Gastroesophageal sphincter (tissue), 4 donors: Measurements from ENCODE around the gene ZSWIM1. TPM values are rescaled to one million over a fixed set of nuclear protein-coding genes. Genes with fewer than 3 reads are reported as not detected.

Source experiments
- ATAC-seq: fragments of 150-250 bp; one replicate; pipeline ENCODE4 v1.9.1; 2016; ENCODE audit warnings: mild to moderate bottlenecking, moderate library complexity
- H3K27ac ChIP-seq, 4 donors: fragments of 200-600 bp; sonication (generic) in 3 of 4; 1 replicate in 3 of 4; 2 replicates in 1 of 4; pipeline ENCODE4 v1.5.1; 2016 to 2019
- H3K27me3 ChIP-seq: fragments of 200-600 bp; sonication (generic); one replicate; pipeline ENCODE4 v1.5.1; 2019
- H3K36me3 ChIP-seq, 2 donors: fragments of 200-600 bp; sonication (generic); one replicate each; pipeline ENCODE4 v1.5.1; 2019; ENCODE audit warnings: control low read depth in 1 of 2
- H3K4me1 ChIP-seq, 3 donors: fragments of 200-600 bp; sonication (generic); 1 replicate in 2 of 3; 2 replicates in 1 of 3; pipeline ENCODE4 v1.5.1; 2016 to 2019; ENCODE audit warnings: control low read depth in 2 of 3
- H3K4me3 ChIP-seq, 2 donors: fragments of 200-600 bp; sonication (generic); one replicate each; pipeline ENCODE4 v1.5.1; 2019; ENCODE audit warnings: mild to moderate bottlenecking in 1 of 2, moderate library complexity in 1 of 2
- H3K9me3 ChIP-seq, 3 donors: fragments of 200-600 bp; sonication (generic); one replicate each; pipeline ENCODE4 v1.5.1; 2017 to 2019; ENCODE audit warnings: control low read depth in 2 of 3
- EP300 ChIP-seq: sonication (generic); formaldehyde crosslinking; IDR thresholded peaks from one replicate; pipeline ENCODE4 v1.6.1; 2017; ENCODE audit warnings: antibody characterized with exemption, mild to moderate bottlenecking
- POLR2A ChIP-seq, 2 donors: fragments of 450-650 bp; IDR thresholded peaks; one replicate each; pipeline ENCODE4 v1.6.1; 2017; ENCODE audit warnings: antibody characterized with exemption in 2 of 2, mild to moderate bottlenecking in 2 of 2, moderate library complexity in 1 of 2
- POLR2AphosphoS5 ChIP-seq: sonication (generic); formaldehyde crosslinking; IDR thresholded peaks from one replicate; pipeline ENCODE4 v1.6.1; 2017; ENCODE audit warnings: antibody characterized with exemption
- WGBS, 2 donors: methylation state at CpG; one replicate each; pipeline ENCODE4 v1.1.5; 2018; ENCODE audit warnings: low coverage in 1 of 2; 5-methylcytosine and 5-hydroxymethylcytosine counted together
- total RNA-seq, 4 donors: library from RNA; depleted of rRNA; stranded (reverse); fragments of >200 nt; gene quantifications; one replicate each; pipeline ENCODE4 v1.1.0, GENCODE V29; 2016
- TF ChIP-seq, protein P1 (sequence below), 4 experiments: fragments of 200-600 bp in 2 of 4; fragments of 450-650 bp in 2 of 4; sonication (generic) in 1 of 4; IDR thresholded peaks; one replicate each; pipeline ENCODE4 v1.5.1; 2017 to 2019; ENCODE audit warnings: antibody characterized with exemption in 4 of 4, mild to moderate bottlenecking in 2 of 4, moderate library complexity in 2 of 4

ZSWIM1 gene
- total RNA-seq, 4 donors from 2014 or later, result 6.6 to 11.9 (median 9.1) TPM

DNA sequence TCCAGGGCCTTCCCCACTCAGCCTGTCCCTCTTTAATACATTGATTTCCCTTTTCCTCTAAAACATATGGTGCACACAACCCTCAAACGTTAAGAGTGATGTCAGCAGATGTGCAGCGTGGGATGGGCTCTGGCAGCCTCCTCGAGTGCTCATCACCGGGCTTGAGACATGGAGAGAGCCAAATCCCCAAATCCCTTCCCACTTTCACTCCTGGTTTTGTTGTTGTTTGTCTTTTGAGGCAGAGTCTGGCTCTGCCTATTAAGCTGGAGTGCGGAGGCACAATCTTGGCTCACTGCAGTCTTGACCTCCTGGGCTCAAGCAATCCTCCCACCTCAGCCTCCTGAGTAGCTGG lies 36.7 kb downstream of the ZSWIM1 start:
- Histone ChIP-seq H3K36me3 (no peaks in the 10 kb centered on the region), H3K27me3 (peaks cover 15% of the 10 kb centered on the region), H3K4me1 (peaks cover 0 to 37% (median 23%) of the 10 kb centered on the region in 3 donors), H3K9me3 (no peaks in the 10 kb centered on the region), H3K27ac (peak overlapping the region in 3 of 4 donors; percentile 66 to 77 (median 70)), H3K4me3 (no peak overlapping the region)
- TF ChIP-seq EP300 (no peak), POLR2A (IDR thresholded peaks at IDR 0.05) (no peak), POLR2AphosphoS5 (no peak)
- TF ChIP-seq, protein P1, sequence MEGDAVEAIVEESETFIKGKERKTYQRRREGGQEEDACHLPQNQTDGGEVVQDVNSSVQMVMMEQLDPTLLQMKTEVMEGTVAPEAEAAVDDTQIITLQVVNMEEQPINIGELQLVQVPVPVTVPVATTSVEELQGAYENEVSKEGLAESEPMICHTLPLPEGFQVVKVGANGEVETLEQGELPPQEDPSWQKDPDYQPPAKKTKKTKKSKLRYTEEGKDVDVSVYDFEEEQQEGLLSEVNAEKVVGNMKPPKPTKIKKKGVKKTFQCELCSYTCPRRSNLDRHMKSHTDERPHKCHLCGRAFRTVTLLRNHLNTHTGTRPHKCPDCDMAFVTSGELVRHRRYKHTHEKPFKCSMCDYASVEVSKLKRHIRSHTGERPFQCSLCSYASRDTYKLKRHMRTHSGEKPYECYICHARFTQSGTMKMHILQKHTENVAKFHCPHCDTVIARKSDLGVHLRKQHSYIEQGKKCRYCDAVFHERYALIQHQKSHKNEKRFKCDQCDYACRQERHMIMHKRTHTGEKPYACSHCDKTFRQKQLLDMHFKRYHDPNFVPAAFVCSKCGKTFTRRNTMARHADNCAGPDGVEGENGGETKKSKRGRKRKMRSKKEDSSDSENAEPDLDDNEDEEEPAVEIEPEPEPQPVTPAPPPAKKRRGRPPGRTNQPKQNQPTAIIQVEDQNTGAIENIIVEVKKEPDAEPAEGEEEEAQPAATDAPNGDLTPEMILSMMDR (IDR thresholded peaks at IDR 0.05), result no peak
- peak; percentile 40 for ATAC-seq
- 46 to 49% methylated on average over 2 to 4 of the region's 5 CpGs for WGBS, 2 donors

DNA sequence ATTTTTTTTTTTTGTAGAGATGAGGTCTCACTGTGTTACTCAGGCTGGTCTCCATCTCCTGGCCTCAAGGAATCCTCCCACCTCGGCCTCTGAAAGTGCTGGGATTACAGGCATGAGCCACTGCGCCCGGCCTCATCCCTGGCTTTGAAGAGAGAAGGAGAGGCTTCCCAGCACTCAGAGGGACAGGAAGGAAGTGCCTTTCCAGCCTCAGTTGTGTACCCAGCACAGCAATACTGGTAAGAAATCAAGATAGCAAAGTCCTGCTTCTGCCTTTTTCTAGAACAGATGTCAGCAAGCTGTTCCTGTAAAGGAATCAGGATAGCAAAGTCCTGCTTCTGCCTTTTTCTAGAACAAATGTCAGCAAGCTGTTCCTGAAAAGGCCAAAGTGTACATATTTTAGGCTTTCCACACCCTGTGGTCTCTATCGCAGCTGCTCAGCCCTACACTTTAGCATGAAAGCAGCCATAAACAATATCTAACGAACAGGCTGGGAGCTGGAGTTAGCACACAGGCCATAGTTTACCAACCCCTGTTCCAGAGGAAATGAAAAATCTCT lies 37.2 kb downstream of the ZSWIM1 start:
- no peaks in the 10 kb centered on the region for H3K9me3 ChIP-seq
- peaks cover 0 to 34% (median 23%) of the 10 kb centered on the region in 3 donors for H3K4me1 ChIP-seq
- H3K27me3 ChIP-seq, result peaks cover 10% of the 10 kb centered on the region
- no peak overlapping the region for H3K4me3 ChIP-seq
- 36 to 40% methylated on average over 2 of the region's 5 CpGs for WGBS, 2 donors
- H3K27ac ChIP-seq, result peak overlapping the region in 3 of 4 donors; percentile 66 to 77 (median 70)
- no peaks in the 10 kb centered on the region for H3K36me3 ChIP-seq
- peak; percentile 58 for ATAC-seq
- TF ChIP-seq POLR2A (IDR thresholded peaks at IDR 0.05), result no peak
- TF ChIP-seq EP300, result no peak
- TF ChIP-seq, protein P1 (IDR thresholded peaks at IDR 0.05), result no peak
- no peak for TF ChIP-seq POLR2AphosphoS5

DNA sequence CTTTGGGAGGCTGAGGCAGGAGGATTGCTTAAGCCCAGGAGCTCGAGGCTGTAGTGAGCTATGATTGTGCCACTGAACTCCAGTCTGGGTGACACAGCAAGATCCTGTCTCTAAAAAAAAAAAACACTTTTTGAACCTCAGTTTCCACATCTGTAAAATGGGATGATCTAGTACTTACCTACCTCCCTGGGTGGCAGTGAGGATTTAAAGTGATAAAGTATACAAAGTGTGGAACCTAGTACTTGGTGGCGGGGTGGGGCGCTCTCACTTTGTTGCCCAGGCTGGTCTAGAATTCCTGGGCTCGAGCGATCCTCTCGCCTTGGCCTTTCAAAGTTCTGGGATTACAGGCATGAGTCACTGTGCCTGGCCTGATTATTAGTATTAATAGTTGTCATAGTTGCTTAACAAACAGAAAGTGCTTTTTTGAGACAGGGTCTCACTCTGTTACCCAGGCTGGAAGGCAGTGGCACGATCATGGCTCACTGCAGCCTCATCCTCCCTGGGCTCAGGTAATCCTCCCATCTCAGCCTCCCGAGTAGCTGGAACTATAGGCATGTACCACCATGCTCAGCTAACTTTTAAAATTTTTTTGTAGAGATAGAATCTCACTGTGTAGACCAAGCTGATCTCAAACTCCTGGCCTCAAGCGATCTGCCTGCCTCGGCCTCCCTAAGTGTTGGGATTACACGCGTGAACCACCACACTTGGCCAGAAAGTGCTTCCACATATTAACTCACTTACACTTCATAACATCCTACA lies 37.9 kb downstream of the ZSWIM1 start:
- H3K9me3 ChIP-seq, result no peaks in the 10 kb centered on the region
- TF ChIP-seq, protein P1 (IDR thresholded peaks at IDR 0.05), result no peak
- TF ChIP-seq POLR2AphosphoS5, result peak; percentile 14
- TF ChIP-seq EP300, result no peak
- TF ChIP-seq POLR2A (IDR thresholded peaks at IDR 0.05), result no peak
- peaks cover 0 to 40% (median 24%) of the 10 kb centered on the region in 3 donors for H3K4me1 ChIP-seq
- 91 to 100% methylated on average over 2 to 11 of the region's 12 CpGs for WGBS, 2 donors
- peaks cover 3% of the 10 kb centered on the region for H3K27me3 ChIP-seq
- peak; percentile 26 for ATAC-seq
- peak overlapping the region in 3 of 4 donors; percentile 66 to 77 (median 70) for H3K27ac ChIP-seq
- H3K4me3 ChIP-seq, result no peak overlapping the region
- H3K36me3 ChIP-seq, result no peaks in the 10 kb centered on the region

DNA sequence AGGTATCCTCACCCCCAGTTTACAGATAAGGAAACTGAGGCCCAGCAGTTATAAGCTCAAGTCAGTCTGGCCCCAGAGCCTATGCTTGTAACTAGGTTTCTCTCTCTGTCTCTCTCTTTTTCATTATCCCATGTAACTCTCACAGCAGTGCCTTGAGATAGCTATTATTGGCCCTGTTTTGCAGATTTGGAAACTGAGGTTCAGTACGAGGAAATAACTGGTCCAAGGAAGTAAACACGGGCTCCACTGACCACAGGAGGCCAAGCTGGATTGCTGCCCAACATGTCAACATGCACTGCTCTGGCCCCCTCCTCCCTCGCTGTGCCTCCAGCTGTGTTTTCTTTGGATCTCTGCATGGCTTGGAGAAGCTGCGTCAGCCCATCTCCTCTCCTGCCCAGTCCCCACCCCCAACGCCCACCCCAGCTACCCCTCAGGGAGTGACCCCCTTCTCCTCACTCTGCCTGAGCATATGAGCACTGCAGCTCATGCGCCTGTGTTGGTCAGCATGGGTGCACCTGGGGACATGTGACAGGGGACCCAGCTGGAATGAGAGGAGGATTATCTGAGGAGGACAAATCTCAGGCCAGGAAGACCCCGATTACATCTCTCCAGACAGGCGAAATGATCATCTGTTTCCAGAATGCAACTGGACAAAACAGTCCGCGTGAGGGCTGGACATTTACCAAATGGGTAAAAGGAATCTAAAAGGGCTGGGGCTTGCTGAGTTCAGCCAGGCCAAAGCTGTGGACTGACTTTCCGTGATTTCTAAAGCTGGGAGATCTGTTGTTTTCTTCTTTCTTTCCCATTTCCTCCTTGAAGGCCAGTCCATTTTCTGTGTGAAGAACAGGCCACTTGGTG lies 38.7 kb downstream of the ZSWIM1 start:
- H3K4me3 ChIP-seq, result no peak overlapping the region
- no peak for TF ChIP-seq POLR2AphosphoS5
- no peak for TF ChIP-seq POLR2A (IDR thresholded peaks at IDR 0.05)
- no peak for TF ChIP-seq EP300
- TF ChIP-seq, protein P1 (IDR thresholded peaks at IDR 0.05), result no peak
- no peaks in the 10 kb centered on the region for H3K36me3 ChIP-seq
- no peaks in the 10 kb centered on the region for H3K9me3 ChIP-seq
- H3K4me1 ChIP-seq, result peaks cover 0 to 48% (median 31%) of the 10 kb centered on the region in 3 donors
- WGBS, 2 donors, result 27 to 31% methylated on average over 6 to 7 of the region's 11 CpGs
- peak overlapping the region; percentile 15 to 77 (median 68) for H3K27ac ChIP-seq
- ATAC-seq, result peak; percentile 64
- H3K27me3 ChIP-seq, result peaks cover 3% of the 10 kb centered on the region
